Pericardium fibroblast (primary cell): ENCODE measurements around the gene BPIFB2. TPM values are rescaled to one million over a fixed set of nuclear protein-coding genes. Genes with fewer than 3 reads are reported as not detected.

Experiments used
- total RNA-seq: library from RNA; depleted of rRNA; stranded (reverse); fragments of >200 nt; gene quantifications from 2 replicates; pipeline ENCODE4 v1.2.3, GENCODE V29; 2015

BPIFB2 gene
- total RNA-seq, result not detected in 2 replicates

GRCh38 chr20:33007376-33008335 lies at the start of gene BPIFB2:
Gene BPIFB2 (plus strand): TSS chr20:33007704. CDS start chr20:33008575, 871 bp downstream.

GRCh38 chr20:33004141-33004751 lies 3.3 kb upstream of the BPIFB2 start, which contains the start of gene SUN5:
Gene SUN5 (minus strand): TSS chr20:33004433. CDS start chr20:33004340, 93 bp downstream.

GRCh38 chr20:33031531-33031930 lies 24.0 kb downstream of the BPIFB2 start, which contains the start of gene BPIFB6:
Gene BPIFB6 (plus strand): TSS chr20:33031648. CDS start chr20:33031648, 0 bp downstream.

GRCh38 chr20:33053291-33054106 lies 46.0 kb downstream of the BPIFB2 start, which contains the start of gene BPIFB3:
Gene BPIFB3 (plus strand): TSS chr20:33053903. CDS start chr20:33055436, 1,533 bp downstream.

Other genes starting within 250 kb of the BPIFB2 start
- gene DNMT3B, start 245.3 kb upstream of the BPIFB2 start, total RNA-seq, result 0.43 and 1.2 TPM in 2 replicates
- 42.2 and 74.8 TPM in 2 replicates for gene MAPRE1, start 187.8 kb upstream of the BPIFB2 start, total RNA-seq
- gene EFCAB8, start 148.8 kb upstream of the BPIFB2 start, total RNA-seq, result under 0.01 TPM in 1 of 2 replicates, not detected in the other
- not detected in 2 replicates for gene SUN5, start 3.3 kb upstream of the BPIFB2 start, total RNA-seq
- gene BPIFB6, start 23.9 kb downstream of the BPIFB2 start, total RNA-seq, result not detected in 2 replicates
- not detected in 2 replicates for gene BPIFB3, start 46.2 kb downstream of the BPIFB2 start, total RNA-seq
- under 0.01 TPM in 1 of 2 replicates, not detected in the other for gene BPIFB4, start 71.9 kb downstream of the BPIFB2 start, total RNA-seq
- not detected in 2 replicates for gene BPIFA2, start 160.5 kb downstream of the BPIFB2 start, total RNA-seq
- not detected in 2 replicates for gene BPIFA3, start 209.6 kb downstream of the BPIFB2 start, total RNA-seq
- not detected in 2 replicates for gene BPIFA1, start 228.3 kb downstream of the BPIFB2 start, total RNA-seq